Right forelimb (tissue), 1 donor: ENCODE data around the gene SYPL2.

Experiments
- DNase-seq: peaks from one replicate; pipeline ENCODE4 v3.0.0-alpha.2; 2018

SYPL2 gene

DNA sequence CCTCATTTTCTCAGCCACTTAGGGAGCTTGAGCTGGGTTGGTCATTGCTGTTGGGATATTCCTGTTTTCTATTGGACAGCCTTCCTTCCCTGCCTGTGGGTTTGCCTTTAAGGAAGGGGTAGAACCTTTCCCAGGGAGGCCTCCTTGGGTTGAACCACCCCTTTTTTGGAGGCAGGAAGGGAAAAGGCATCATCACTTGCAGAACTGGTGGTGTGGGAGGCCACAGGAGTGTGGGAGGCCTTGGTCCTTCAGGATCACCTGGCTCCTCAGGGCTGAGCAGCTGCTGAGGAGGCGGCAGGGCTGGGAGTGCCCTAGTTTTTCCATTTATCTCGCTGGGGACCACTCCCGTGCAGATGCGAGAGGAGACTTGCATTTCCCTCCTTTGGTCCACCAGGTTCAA is 26.9 kb downstream of the SYPL2 start:
- DNase-seq: no peak

- DNase-seq: peak; percentile 95
Measured at GRCh38 chr1:109493805-109494539, 27.6 kb downstream of the SYPL2 start, which contains the start of gene CYB561D1. TSS of gene CYB561D1 (plus strand) at chr1:109494094. CDS start at chr1:109494140, 46 bp downstream.

- no peak for DNase-seq
Measured at GRCh38 chr1:109495738-109496137, 29.4 kb downstream of the SYPL2 start.

- DNase-seq: no peak
Measured at GRCh38 chr1:109497449-109498160, 31.3 kb downstream of the SYPL2 start.

DNA sequence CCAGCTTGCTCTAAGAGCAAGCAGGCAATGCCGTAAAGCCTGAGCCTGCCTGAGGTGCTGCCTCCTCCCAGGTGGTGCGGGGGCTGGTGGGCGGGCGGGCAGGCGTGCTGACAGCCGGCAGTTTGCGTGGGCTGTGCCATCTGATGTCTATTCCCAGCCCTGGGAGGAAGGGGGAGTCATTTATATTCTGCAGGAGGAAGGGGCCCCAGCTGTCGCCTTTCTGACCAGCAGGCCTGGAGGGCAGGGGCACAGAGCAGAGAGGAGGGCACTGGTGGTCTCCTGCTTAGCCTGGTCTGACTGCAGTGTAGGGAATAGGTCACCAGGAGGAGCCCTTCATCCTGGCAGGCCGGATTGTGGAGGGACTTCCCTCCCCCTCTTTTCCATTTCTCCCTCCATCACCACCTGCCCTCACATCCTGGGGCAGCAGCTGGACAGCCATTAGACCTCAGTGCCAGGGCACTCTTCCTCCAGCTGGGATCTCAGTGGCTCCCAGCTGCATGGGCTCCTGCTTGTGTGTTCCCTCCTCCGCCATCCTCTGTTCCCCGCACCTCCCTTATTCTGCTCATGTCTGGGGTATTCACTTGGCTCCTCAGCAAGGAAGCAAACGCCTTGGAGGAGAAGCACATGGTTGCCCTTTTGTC is 31.9 kb downstream of the SYPL2 start:
- no peak for DNase-seq

GRCh38 chr1:109499081-109499480 is 32.7 kb downstream of the SYPL2 start:
- no peak for DNase-seq

GRCh38 chr1:109499661-109500536 is 33.6 kb downstream of the SYPL2 start:
- no peak for DNase-seq

DNA sequence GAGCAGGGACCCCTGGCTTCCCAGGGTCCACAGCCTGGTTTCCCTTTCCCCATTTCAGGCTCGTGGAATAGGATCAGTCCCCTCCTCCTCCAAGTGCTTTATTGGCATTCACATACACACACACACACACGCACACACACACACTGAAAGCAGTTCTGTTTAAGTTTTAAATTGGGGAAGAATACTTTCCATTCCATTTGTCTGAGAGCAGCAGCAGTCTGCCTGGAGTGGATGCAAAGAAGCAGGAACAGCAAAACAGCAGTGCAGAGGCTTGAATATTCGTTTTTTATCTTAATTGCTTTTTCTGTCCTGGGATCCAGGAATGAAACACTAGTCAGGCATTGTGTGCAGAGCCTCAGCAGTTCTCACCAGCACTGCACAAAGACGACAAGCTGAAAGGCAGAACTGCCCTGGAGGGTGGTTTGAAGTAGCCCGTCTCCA is 34.6 kb downstream of the SYPL2 start:
- DNase-seq: no peak

- DNase-seq: no peak
Measured at GRCh38 chr1:109501644-109502363, 35.5 kb downstream of the SYPL2 start.

GRCh38 chr1:109502364-109502851 is 36.1 kb downstream of the SYPL2 start:
- no peak for DNase-seq

GRCh38 chr1:109503935-109504334 is 37.6 kb downstream of the SYPL2 start:
- DNase-seq: no peak

- no peak for DNase-seq
Measured at GRCh38 chr1:109504974-109505373, 38.6 kb downstream of the SYPL2 start.

GRCh38 chr1:109508001-109508872 is 41.9 kb downstream of the SYPL2 start:
- DNase-seq: no peak

- DNase-seq: no peak
Measured at GRCh38 chr1:109508873-109509175, 42.5 kb downstream of the SYPL2 start.

GRCh38 chr1:109509176-109510134 is 43.1 kb downstream of the SYPL2 start, which contains the start of gene AMIGO1:
TSS of gene AMIGO1 (minus strand) at chr1:109509727. CDS start at chr1:109508912, 815 bp downstream.
- peak; percentile 82 for DNase-seq

DNA sequence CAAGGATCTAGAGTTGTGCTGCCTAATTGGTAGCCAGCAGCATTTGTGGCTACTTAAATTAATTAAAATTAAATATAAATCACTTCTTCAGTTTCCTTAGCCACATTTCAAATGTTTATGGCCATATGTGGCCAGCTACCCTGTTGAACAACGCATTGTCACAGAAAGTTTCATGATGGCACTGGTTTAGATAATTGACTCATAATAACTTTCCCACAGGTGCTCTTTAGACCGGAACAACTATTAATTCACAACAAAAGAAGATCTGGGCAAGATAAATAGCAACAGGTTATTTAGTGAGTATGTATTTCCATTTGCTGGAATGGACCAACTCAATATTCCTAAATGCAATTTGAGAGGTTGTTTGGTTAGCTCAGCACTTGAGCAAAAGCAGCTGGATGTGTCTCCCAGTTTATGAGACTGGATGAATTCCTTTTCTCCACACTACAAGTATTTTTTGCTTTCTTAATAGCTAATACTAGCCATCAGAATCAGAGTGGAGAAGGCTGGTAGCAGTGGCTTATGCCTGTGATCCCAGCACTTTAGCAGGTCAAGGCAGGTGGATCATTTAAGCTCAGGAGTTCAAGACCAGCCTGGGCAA is 46.9 kb downstream of the SYPL2 start:
- no peak for DNase-seq

- no peak for DNase-seq
Measured at GRCh38 chr1:109514846-109515245, 48.5 kb downstream of the SYPL2 start.

DNA sequence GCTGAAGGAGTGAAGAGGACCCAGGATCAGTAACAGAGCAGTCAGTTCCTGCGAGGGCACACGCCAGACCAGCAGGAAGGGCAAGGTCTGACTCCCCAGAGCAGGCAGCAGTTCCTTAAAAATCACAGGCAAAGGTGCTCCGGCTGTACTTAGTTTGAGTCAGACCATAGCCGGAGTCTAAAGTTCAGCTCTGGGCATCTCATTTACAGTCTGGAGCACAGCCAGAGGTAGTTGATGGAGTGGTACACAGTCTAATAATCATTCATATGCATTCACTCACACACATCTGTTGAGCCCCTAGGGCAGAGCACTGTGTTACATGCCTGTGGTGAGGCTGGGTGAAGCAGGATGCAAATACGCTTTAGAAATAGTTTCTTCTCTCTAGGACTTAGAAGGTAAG is 50.5 kb downstream of the SYPL2 start:
- no peak for DNase-seq

DNA sequence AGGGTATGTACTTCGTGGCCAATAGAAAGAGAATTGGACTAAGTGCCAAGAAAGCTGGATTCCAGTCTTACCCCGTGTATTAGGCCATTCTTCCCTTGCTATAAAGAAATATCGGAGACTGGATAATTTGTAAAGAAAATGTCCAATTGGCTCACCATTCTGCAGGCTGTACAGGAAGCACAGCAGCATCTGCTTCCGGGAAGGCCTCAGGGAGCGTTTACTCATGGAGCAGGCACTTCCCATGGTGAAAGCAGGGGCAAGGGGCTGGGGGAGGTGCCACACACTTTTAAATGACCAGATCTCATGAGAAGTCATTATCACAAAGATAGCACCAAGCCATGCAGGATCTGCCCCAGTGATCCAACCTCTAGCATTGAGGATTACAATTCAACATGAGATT is 51.0 kb downstream of the SYPL2 start:
- DNase-seq: no peak
